Left lung (tissue), 10 donors: Measurements from ENCODE around the gene DCD. TPM values are rescaled to one million over a fixed set of nuclear protein-coding genes. Genes with fewer than 3 reads are reported as not detected.

Experiments used
- ATAC-seq: fragments of 200-7000 bp; cut with Tn5 transposase; one replicate; pipeline ENCODE4 v1.9.1; 2020; ENCODE audit warnings: moderate library complexity
- DNase-seq, 4 donors: peaks; one replicate each; pipeline ENCODE4 v3.0.0-alpha.2; 2013 to 2020
- H3K27ac ChIP-seq, 2 donors: fragments of 200-600 bp; sonication (generic) in 1 of 2; one replicate each; pipeline versions ENCODE4 v1.5.0 to v1.8.0; 2020 to 2021
- H3K27me3 ChIP-seq, 2 donors: fragments of 200-600 bp; sonication (generic) in 1 of 2; one replicate each; pipeline versions ENCODE4 v1.5.0 to v1.8.0; 2020 to 2021
- H3K36me3 ChIP-seq, 2 donors: fragments of 200-600 bp; sonication (generic) in 1 of 2; one replicate each; pipeline versions ENCODE4 v1.5.0 to v1.8.0; 2020 to 2021
- H3K4me1 ChIP-seq, 2 donors: fragments of 200-600 bp; one replicate each; pipeline ENCODE4 v1.8.0; 2021
- H3K4me3 ChIP-seq, 2 donors: fragments of 200-600 bp; sonication (generic) in 1 of 2; one replicate each; pipeline versions ENCODE4 v1.5.0 to v1.8.0; 2020 to 2021; ENCODE audit warnings: mild to moderate bottlenecking in 1 of 2
- H3K9me3 ChIP-seq, 2 donors: fragments of 200-600 bp; sonication (generic) in 1 of 2; one replicate each; pipeline versions ENCODE4 v1.5.0 to v1.8.0; 2020 to 2021
- CTCF ChIP-seq, 2 donors: fragments of 200-600 bp; sonication (generic) in 1 of 2; IDR thresholded peaks; one replicate each; pipeline versions ENCODE4 v1.5.0 to v1.8.0; 2021; ENCODE audit warnings: antibody characterized with exemption in 2 of 2
- intact Hi-C, 2 donors: fragments of 100-400 bp; cut with DNase I; formaldehyde crosslinking; loops; one replicate each; pipeline versions ENCODE4 v1.11.2 to v1.14.2; 2022
- polyA plus RNA-seq, 6 donors: library from polyadenylated mRNA; unstranded; fragments of 120-200 nt; gene quantifications; one replicate each; pipeline ENCODE4 v1.2.1, GENCODE V29; 2013; ENCODE audit not compliant: insufficient read length in 6 of 6
- total RNA-seq, 2 donors: library from RNA; stranded (reverse); fragmentation: NEBNext Ultra II Directional; extraction: Animal tissue kit (Norgen Biotek cat#: 25700); gene quantifications; one replicate each; pipeline ENCODE4 v1.2.1, GENCODE V29; 2021
- donor health status: DM: no; HTN: yes; CAD: no.
- donor health status: DM: no; HTN: no; CAD: no.

Gene DCD
- total and polyA plus RNA-seq, 8 donors: not detected

DNA sequence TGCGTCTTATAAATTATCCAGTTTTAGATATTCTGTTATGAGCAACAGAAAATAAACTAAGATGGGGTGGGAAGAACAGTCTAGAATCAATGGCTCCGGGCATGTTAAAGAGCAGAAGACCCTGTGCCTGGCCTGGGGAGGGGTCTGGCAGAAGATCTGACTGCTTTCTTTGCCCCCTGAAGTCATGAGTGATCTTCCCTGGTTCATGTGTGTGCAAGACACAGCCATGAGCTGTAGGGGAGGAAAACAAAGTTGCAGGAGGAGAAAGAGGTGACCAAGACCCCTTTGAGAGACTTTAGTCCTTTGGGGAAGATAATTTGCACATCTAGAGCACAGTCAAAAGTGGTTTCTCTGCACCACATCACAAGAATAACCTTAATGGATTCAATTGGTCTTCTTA, 18.2 kb downstream of the DCD start:
- ATAC-seq: no peak

GRCh38 chr12:54628186-54628846, 19.8 kb downstream of the DCD start:
- Histone ChIP-seq H3K4me1 (no peaks in the 10 kb centered on the region), H3K36me3 (no peaks in the 10 kb centered on the region), H3K4me3 (no peak overlapping the region), H3K27me3 (peaks cover 6 to 65% of the 10 kb centered on the region in 2 donors), H3K27ac (no peak overlapping the region), H3K9me3 (peaks cover 0 to 10% of the 10 kb centered on the region in 2 donors)
- intact Hi-C loops: no loop called here
- TF ChIP-seq CTCF (IDR thresholded peaks at IDR 0.05): no peak
- DNase-seq (no peak), ATAC-seq (no peak)

More for the DNA sequence above, 18.2 kb downstream of the DCD start:
- Histone ChIP-seq H3K36me3 (no peaks in the 10 kb centered on the region), H3K4me3 (no peak overlapping the region), H3K4me1 (no peaks in the 10 kb centered on the region), H3K9me3 (peaks cover 0 to 10% of the 10 kb centered on the region in 2 donors), H3K27ac (no peak overlapping the region), H3K27me3 (peaks cover 0 to 58% of the 10 kb centered on the region in 2 donors)
- no peak for TF ChIP-seq CTCF (IDR thresholded peaks at IDR 0.05)
- intact Hi-C loops: no loop called here
- no peak for DNase-seq

DNA sequence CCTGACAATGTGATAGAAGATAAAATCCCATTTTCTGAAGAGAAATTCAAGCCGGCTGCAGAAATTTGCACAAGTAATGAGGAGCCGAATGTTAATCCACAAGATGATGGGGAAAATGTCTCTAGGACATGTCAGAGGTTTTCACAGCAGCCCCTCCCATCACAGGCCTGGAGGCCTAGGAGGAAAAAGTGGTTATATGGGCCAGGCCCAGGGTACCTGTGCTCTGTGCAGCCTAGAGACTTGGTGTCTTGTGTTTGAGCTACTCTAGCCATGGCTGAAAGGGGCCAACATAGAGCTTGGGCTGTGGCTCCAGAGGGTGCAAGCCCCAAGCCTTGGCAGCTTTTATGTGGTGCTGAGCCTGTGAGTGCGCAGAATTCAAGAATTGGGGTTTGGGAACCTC, 20.9 kb downstream of the DCD start:
- Histone ChIP-seq H3K27me3 (peaks cover 6 to 63% of the 10 kb centered on the region in 2 donors), H3K4me1 (no peaks in the 10 kb centered on the region), H3K9me3 (peaks cover 0 to 10% of the 10 kb centered on the region in 2 donors), H3K27ac (no peak overlapping the region), H3K4me3 (no peak overlapping the region), H3K36me3 (no peaks in the 10 kb centered on the region)
- intact Hi-C loops: no loop called here
- TF ChIP-seq CTCF (IDR thresholded peaks at IDR 0.05): no peak
- no peak for DNase-seq
- ATAC-seq: no peak

DNA sequence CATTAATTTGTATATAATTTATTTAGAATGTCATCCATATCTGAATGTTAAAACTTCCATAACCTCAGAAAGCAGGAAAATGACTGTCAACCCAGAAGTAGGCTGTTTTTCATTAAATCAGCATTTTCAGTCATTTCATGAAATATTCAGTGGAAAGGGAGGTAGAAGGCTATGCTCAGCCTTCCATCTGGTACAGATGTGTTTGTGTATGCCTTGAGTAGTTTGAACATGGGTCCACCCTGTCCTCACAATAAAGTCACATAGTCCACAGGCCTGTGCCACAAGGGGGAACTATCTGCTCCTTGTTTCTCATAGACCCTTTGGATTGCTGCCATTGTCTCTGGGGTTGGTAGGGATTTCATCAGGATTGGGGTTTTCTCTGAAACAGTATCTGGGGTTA, 22.6 kb downstream of the DCD start:
- intact Hi-C loops: no loop called here
- no peak overlapping the region for H3K27ac ChIP-seq
- H3K9me3 ChIP-seq: peaks cover 0 to 10% of the 10 kb centered on the region in 2 donors
- ATAC-seq (no peak), DNase-seq (no peak)
- no peak overlapping the region for H3K4me3 ChIP-seq
- peaks cover 6 to 62% of the 10 kb centered on the region in 2 donors for H3K27me3 ChIP-seq
- no peaks in the 10 kb centered on the region for H3K4me1 ChIP-seq
- H3K36me3 ChIP-seq: no peaks in the 10 kb centered on the region
- no peak for TF ChIP-seq CTCF (IDR thresholded peaks at IDR 0.05)

DNA sequence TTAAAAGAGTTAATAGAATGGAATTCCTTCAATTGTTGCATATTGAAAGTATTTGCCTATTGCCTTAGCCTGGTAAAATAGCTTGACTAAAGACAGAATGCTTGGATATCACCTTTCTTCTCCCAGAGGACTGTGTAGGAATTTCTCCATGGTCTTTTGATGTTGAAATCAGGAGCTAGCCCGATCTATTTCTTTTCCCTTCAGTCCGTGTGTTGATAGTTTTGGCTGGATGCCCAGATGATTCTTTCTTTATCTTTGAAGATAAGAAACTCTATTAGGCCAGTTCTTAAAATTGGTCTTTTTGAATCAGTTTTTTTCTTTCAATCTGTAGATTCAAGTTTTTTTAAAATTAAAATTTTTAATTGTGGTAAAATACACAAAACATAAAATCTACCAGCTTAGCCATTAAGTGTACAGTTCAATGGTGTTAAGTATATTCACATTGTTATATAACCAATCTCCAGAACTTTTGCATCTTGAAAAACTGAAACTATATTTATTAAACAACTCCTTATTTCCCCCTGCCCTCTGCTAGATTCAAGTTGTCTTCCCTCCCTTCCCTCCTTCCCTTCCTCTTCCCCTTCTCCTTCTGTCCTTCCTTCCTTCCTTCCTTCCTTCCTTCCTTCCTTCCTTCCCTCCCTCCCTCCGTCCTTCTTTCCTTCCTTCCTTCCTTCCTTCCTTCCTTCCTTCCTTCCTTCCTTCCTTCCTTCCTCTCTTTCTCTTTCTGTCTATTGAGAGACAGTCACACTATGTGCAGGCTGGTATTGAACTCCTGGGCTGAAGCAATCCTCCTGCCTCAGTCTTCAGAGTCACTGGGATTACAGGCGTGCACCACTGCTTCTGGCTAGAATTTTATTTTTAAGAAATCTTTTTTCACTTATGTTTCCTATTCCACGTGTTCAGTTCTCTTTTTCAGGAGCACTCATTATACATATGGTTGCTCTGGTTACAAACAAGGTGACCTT, 23.6 kb downstream of the DCD start:
- DNase-seq (peak in 1 of 4 donors; percentile 3), ATAC-seq (no peak)
- no peak for TF ChIP-seq CTCF (IDR thresholded peaks at IDR 0.05)
- H3K27me3 ChIP-seq: peaks cover 6 to 59% of the 10 kb centered on the region in 2 donors
- H3K4me3 ChIP-seq: no peak overlapping the region
- H3K36me3 ChIP-seq: no peaks in the 10 kb centered on the region
- peaks cover 0 to 10% of the 10 kb centered on the region in 2 donors for H3K9me3 ChIP-seq
- no peaks in the 10 kb centered on the region for H3K4me1 ChIP-seq
- intact Hi-C loops: no loop called here
- no peak overlapping the region for H3K27ac ChIP-seq
